Spleen (tissue), 7 donors: Measurements from ENCODE around the gene HS2ST1.

Experiments
- CTCF ChIP-seq, 11 experiments: fragments of 200-600 bp in 7 of 11; fragments of 450-650 bp in 4 of 11; sonication (generic) in 4 of 11; IDR thresholded peaks in 8 of 11; conservative IDR thresholded peaks in 3 of 11; 1 replicate in 7 of 11; 2 replicates in 4 of 11; pipeline versions ENCODE4 v1.4.0 to v1.8.0; 2016 to 2021; ENCODE audit warnings: antibody characterized with exemption in 11 of 11, inconsistent platforms in 4 of 11, mild to moderate bottlenecking in 1 of 11
- POLR2A ChIP-seq, 3 donors: fragments of 450-650 bp; IDR thresholded peaks; one replicate each; pipeline ENCODE4 v1.5.1; 2017; ENCODE audit warnings: antibody characterized with exemption in 3 of 3, mild to moderate bottlenecking in 1 of 3
- donor health status: DM: no; HTN: no; CAD: no; lungs with moderate emphysema.
- donor health status: DM: no; HTN: no; CAD: no.
- donor health status: DM: no; HTN: no; CAD: no.

GRCh38 chr1:87129606-87130005 lies 215.2 kb downstream of the HS2ST1 start:
- TF ChIP-seq CTCF (IDR thresholded peaks at IDR 0.05 in 8 of 11, conservative IDR thresholded peaks at IDR 0.05 in 3 of 11): no peak
- TF ChIP-seq POLR2A (IDR thresholded peaks at IDR 0.05): no peak
